Right ventricle myocardium superior (tissue), 1 donor: Measurements from ENCODE around the gene RNF123. TPM values are rescaled to one million over a fixed set of nuclear protein-coding genes. Genes with fewer than 3 reads are reported as not detected.

Experiments
- ATAC-seq: fragments of 200-7000 bp; cut with Tn5 transposase; one replicate; pipeline ENCODE4 v1.9.1; 2020; ENCODE audit warnings: mild to moderate bottlenecking; ENCODE audit not compliant: poor library complexity
- DNase-seq: peaks from one replicate; pipeline ENCODE4 v3.0.0-alpha.2; 2020
- intact Hi-C: fragments of 100-400 bp; cut with DNase I; formaldehyde crosslinking; loops from one replicate; pipeline ENCODE4 v1.11.2; 2022
- total RNA-seq: library from RNA; stranded (reverse); fragmentation: NEBNext Ultra II Directional; extraction: Animal tissue kit (Norgen Biotek cat#: 25700); gene quantifications from one replicate; pipeline ENCODE4 v1.2.1, GENCODE V29; 2021
- donor health status: DM: no; HTN: yes; CAD: no; lungs with severe emphysema.

The RNF123 gene
- total RNA-seq, 1 donor from 2014 or later = 47.9 TPM

DNA sequence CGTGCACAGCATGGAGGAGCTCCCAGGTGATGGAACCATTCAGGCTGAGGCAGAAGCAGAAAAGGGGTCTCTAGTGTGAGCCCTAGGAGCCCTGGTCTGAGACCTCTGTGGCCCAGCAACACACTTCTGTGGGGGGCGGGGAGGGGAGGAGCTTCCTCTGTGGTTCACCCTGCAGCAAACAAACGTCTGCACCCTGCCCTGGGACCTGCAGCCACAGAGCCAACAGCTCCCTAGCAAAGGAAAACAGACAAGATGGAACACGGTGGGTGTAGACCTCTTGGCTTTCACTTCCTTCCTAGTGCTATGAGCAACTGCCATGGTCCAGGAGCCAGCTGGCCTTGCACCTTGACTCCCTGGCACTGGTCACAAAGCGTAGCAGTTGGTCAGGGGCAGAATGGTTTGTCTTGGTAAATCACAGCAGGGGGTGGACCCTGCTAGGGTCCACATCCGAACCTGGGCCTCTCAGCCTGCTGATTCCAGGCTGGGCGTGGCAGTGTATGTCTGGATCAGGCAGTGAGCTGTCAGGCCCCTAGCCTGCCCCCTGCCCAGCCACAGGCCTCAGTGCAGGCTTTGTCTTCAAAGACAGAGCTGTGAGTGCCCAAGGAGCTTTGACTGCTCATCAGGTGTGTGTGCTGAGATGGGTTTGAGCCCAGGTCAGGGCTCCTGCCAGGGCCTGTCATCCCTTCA is 23.4 kb downstream of the RNF123 start:
- DNase-seq (peak; percentile 31), ATAC-seq (no peak)
- intact Hi-C loops = no loop called here

GRCh38 chr3:49713336-49714105 is 24.2 kb downstream of the RNF123 start:
- DNase-seq (peak; percentile 29), ATAC-seq (no peak)
- intact Hi-C loops = no loop called here

DNA sequence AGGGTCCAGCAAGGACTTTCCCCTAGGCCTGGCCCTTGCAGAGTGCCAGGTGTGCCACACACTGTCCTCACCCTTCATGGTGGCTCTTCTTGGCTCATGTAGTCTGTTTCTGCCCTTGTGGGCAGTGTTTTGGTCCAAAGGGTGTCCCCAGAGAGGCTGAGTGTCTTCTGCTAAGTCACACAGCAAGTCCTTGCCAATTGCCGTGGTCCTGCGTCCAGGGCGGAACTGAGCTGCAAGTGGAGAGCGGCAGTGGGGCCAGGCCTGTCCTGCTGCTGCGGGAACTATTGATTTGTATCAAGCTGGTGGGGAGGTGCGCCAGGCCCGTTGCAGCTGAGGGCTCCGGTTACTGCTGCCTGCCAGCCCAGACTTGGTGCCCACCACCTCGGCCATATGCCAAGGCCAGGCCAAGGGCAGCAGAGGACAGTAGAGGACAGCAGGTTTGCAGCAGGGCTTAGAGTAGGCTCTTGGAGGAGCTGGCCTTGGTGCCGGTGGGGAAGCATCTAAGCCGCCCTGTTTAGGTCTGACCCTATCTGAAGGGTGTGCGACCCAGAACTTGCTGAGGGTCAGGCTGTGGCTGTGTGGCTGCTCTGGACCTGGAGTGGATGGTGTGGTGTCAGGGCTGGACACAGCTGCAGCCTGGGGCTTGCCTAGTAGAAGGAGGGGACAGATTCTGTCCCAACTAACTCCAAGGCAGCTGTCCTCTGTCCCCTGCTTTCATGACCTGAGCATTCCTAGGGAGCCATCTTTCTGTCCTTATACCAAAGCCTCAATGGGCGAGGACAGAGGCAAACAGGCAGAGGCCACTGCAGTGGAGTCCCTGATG is 25.6 kb downstream of the RNF123 start:
- intact Hi-C loops = no loop called here
- peak; percentile 37 for DNase-seq
- no peak for ATAC-seq

DNA sequence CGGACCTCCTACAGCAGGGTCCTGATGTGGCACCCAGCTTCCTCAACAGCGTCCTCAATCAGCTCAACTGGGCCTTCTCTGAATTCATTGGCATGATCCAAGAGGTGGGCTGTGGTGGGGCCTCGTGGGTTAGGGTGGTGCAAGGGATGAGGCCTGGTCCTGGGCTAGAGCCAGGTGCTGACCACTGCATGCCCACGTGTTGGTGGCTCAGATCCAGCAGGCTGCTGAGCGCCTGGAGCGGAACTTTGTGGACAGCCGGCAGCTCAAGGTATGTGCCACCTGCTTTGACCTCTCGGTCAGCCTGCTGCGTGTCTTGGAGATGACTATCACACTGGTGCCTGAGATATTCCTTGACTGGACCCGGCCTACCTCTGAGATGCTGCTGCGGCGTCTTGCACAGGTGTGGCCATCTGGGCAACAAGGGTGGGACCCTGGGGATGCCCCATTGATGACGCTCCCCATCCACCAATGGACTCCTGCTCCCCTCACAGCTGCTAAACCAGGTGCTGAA is 26.3 kb downstream of the RNF123 start:
- ATAC-seq = no peak
- intact Hi-C loops = no loop called here
- peak; percentile 24 for DNase-seq

GRCh38 chr3:49716169-49716568 is 26.8 kb downstream of the RNF123 start:
- intact Hi-C loops = no loop called here
- DNase-seq (no peak), ATAC-seq (no peak)

GRCh38 chr3:49716691-49717210 is 27.4 kb downstream of the RNF123 start:
- DNase-seq = no peak
- intact Hi-C loops = no loop called here
- no peak for ATAC-seq

DNA sequence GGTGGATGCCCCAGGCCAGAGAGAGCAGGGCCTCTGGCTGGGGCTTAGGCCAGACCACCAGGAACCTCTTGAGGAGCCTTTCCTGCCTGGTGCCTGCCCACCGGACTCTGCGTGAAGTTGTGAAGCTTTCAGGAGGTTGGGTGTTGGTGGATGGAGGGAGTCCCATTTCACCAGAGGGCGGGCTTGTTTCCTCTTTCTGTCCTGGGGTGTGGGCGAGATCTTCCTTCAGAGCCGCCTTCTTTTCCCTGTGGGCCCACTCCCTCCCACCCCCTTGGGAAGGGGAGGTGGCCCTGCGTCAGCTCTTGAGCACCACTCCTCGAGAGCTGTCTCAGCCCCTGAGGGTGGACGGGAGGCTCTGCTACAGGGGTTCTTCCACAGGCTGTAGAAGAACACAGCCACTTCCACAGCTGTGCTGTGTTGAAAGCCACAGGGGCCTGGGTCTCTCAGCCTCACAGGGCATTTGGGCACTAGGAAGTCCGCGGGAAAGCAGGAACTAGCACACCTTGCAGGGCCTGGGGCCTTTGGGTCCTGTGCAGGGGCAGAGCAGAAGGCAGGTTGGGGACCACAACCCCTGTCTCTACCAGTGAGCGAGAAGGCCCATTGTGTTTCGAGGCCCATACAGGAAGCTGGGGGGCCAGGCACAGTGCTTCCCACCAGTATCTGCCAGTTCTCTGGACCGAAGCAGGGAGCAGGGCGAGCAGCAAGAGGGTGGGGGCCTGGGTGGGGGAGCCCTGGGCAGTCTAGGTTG is 28.0 kb downstream of the RNF123 start:
- ATAC-seq = no peak
- DNase-seq = peak; percentile 39
- intact Hi-C loops = no loop called here

- ATAC-seq (no peak), DNase-seq (peak; percentile 44)
Observed at GRCh38 chr3:49717959-49718857, 28.9 kb downstream of the RNF123 start.

GRCh38 chr3:49718858-49719213 is 29.5 kb downstream of the RNF123 start:
- no peak for ATAC-seq
- no peak for DNase-seq
- intact Hi-C loops = no loop called here

More at GRCh38 chr3:49717959-49718857, 28.9 kb downstream of the RNF123 start:
- intact Hi-C loops = no loop called here

DNA sequence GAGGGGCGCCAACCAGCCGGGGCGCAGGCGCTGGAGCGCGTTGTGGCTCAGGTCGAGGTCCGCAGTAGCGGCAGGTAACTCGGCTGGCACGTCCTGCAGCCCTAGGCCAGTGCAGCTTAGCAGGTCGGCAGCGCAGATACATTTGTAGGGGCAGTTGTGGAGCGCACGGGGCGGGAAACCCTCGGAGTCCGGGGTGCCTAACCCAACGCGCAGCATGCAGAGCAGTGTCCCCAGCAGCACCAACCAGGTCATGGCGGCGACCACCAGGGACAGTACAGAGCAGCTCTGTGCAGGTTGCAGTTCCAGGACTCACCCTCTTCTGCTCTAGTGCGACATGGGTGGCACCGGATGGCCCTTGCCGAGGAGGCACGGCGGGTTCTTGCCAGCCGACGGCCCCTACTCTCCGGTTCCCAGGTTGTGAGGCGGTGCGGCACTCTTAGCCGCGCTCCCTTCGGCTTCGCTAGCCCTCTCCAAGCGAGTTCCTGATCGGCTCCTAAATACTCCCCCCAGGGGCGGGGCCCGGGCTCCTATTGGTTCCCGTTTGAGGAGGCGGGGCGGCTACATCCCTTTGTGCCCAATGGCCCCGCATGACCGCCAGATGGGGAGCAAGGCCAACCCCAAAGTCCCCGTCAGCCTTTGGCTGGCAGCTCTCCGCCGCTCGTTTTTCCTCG is 30.0 kb downstream of the RNF123 start, which contains the start of gene AMIGO3:
Gene AMIGO3, minus strand, starts transcription at position 471 of the 671 bp plus-strand sequence. Its CDS starts 219 bp downstream, at position 252.
- ATAC-seq (peak; percentile 80), DNase-seq (peak; percentile 99)
- intact Hi-C loops = no loop called here

- intact Hi-C loops = no loop called here
- DNase-seq (no peak), ATAC-seq (no peak)
Observed at GRCh38 chr3:49720855-49721595, 31.7 kb downstream of the RNF123 start.

DNA sequence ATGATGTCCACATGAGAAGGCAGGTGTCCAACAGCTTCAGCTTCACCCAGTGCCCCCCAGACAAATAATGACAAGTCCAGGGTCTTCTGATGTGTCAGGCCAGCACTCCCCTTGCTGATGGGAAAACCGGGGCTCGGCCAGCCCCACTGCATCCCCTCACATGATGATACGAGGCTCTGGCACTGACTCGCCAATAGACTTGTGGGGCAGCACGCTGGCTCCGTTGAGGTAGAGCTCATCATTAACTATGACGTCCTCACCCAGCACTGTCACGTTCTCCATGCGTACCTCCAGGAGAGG is 32.2 kb downstream of the RNF123 start:
- no peak for DNase-seq
- intact Hi-C loops = no loop called here
- ATAC-seq = no peak

GRCh38 chr3:49721896-49722781 is 32.8 kb downstream of the RNF123 start:
- DNase-seq (peak; percentile 35), ATAC-seq (no peak)
- intact Hi-C loops = no loop called here

- ATAC-seq (no peak), DNase-seq (no peak)
- intact Hi-C loops = no loop called here
Observed at GRCh38 chr3:49722896-49723295, 33.5 kb downstream of the RNF123 start.

DNA sequence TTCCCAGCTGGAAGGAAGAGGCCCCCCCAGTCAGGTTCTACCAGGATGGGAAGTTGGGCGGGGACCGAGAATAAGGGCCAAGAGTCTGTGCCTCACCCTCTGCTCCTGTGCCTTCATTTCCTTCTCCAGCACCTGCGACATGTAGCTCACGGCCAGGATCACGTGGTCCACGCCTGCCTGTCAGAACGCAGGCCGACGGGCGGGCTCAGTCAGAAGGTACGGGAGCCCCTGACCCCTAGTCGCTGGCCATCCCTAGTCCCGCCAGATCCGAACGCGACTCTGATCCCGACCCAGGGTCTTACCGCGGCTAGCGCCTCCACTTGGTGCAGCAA is 33.9 kb downstream of the RNF123 start:
- intact Hi-C loops = no loop called here
- DNase-seq (peak; percentile 73), ATAC-seq (peak; percentile 11)
